ENCODE data around the gene XAB2. TPM values are rescaled to one million over a fixed set of nuclear protein-coding genes. Genes with fewer than 3 reads are reported as not detected.

The XAB2 gene
- polyA plus RNA-seq (2011; rRNA removed) (20.7 and 39.8 TPM in 2 replicates), polyA minus RNA-seq (2011; rRNA and poly(A)+ RNA removed) (41.7 and 60.5 TPM in 2 replicates)

GRCh38 chr19:7629347-7630054 lies at the start of gene XAB2, which contains the start of gene PET100:
XAB2 (minus strand) TSS chr19:7629545; CDS start chr19:7629527, 18 bp downstream.
PET100 (plus strand) TSS chr19:7629793; CDS start chr19:7629834, 41 bp downstream.
- ChIA-PET POLR2A (no interaction called here), CTCF (interaction anchor here (1.2 to 1.9 kb wide), 4 partner anchors 22 to 170 kb away, joined by 4 to 6 read pairs (median 5); partner anchors contain the start of gene TRAPPC5)
- Histone ChIP-seq H3K27me3 (ENCODE audit: control insufficient read depth, insufficient read depth, low read length) (no peaks in the 10 kb centered on the region), H3K4me3 (ENCODE audit: low read depth, low read length) (peak within 1 kb of the TSS; percentile 93), H3K36me3 (ENCODE audit: control insufficient read depth, insufficient read depth, low read length) (peaks cover 10% of the 10 kb centered on the region)
- peak; percentile 94 for DNase-seq (ENCODE audit: low read depth)
- TF ChIP-seq CTCF (IDR thresholded peaks at IDR 0.05; ENCODE audit: insufficient read depth, low read depth, low read length), result no peak

- Histone ChIP-seq H3K4me3 (ENCODE audit: low read depth, low read length) (no peak overlapping the region), H3K36me3 (ENCODE audit: control insufficient read depth, insufficient read depth, low read length) (peaks cover 6% of the 10 kb centered on the region), H3K27me3 (ENCODE audit: control insufficient read depth, insufficient read depth, low read length) (peaks cover 4% of the 10 kb centered on the region; the same call in 1 of the 2 replicates)
- ChIA-PET POLR2A (no interaction called here), CTCF (interaction anchor here (0.9 to 1.8 kb wide), 4 partner anchors 8 to 324 kb away, joined by 3 to 7 read pairs (median 3); no protein-coding TSS in a partner anchor)
- no peak for TF ChIP-seq CTCF (IDR thresholded peaks at IDR 0.05; ENCODE audit: insufficient read depth, low read depth, low read length)
- no peak for DNase-seq (ENCODE audit: low read depth)
These were observed 48.4 kb upstream of the XAB2 start for GRCh38 chr19:7677669-7678311.

- DNase-seq (ENCODE audit: low read depth), result no peak
- ChIA-PET CTCF (interaction anchor here (0.9 to 2.2 kb wide), 3 partner anchors 9 to 124 kb away, joined by 3 to 7 read pairs (median 3); no protein-coding TSS in a partner anchor), POLR2A (no interaction called here)
- H3K27me3 ChIP-seq (ENCODE audit: control insufficient read depth, insufficient read depth, low read length), result peaks cover 4% of the 10 kb centered on the region; the same call in 1 of the 2 replicates
- TF ChIP-seq CTCF (IDR thresholded peaks at IDR 0.05; ENCODE audit: insufficient read depth, low read depth, low read length), result no peak
- no peak within 1 kb of the TSS for H3K4me3 ChIP-seq (ENCODE audit: low read depth, low read length)
- no peaks in the 10 kb centered on the region for H3K36me3 ChIP-seq (ENCODE audit: control insufficient read depth, insufficient read depth, low read length)
These were observed 47.5 kb upstream of the XAB2 start, which contains the start of gene MCEMP1 for GRCh38 chr19:7676854-7677253. MCEMP1 (plus strand) TSS chr19:7677090; CDS start chr19:7677121, 31 bp downstream.

DNA sequence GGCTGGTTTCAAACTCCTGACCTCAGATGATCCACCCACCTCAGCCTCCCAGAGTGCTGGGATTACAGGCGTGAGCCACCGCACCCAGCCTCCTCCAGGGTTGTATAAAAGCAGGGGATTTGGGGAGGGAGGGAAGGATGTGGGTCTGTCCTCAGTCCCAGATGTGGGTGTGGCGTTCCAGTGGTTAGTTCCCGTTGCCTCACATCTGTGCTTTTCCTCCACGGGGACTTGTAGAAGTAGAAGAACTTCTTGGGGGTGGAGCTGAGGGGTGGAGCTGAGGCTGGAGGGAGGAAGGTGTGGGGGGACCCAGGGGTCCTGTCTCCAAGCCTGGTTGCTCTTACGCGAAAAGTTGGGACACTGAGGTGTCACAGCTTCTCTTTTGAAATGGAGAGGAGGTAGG lies 47.0 kb upstream of the XAB2 start:
- ChIA-PET CTCF (interaction anchor here (0.6 to 2.2 kb wide), 3 partner anchors 11 to 124 kb away, joined by 3 to 7 read pairs (median 4); no protein-coding TSS in a partner anchor), POLR2A (no interaction called here)
- Histone ChIP-seq H3K36me3 (ENCODE audit: control insufficient read depth, insufficient read depth, low read length) (no peaks in the 10 kb centered on the region), H3K4me3 (ENCODE audit: low read depth, low read length) (no peak overlapping the region), H3K27me3 (ENCODE audit: control insufficient read depth, insufficient read depth, low read length) (peaks cover 5% of the 10 kb centered on the region; the same call in 1 of the 2 replicates)
- DNase-seq (ENCODE audit: low read depth), result no peak
- no peak for TF ChIP-seq CTCF (IDR thresholded peaks at IDR 0.05; ENCODE audit: insufficient read depth, low read depth, low read length)
